ENCODE results near the gene HUS1. TPM values are rescaled to one million over a fixed set of nuclear protein-coding genes. Genes with fewer than 3 reads are reported as not detected.

The HUS1 gene
- total and polyA plus RNA-seq, 2 of the 13 experiments (the other 11 are each of a cell fraction or from before 2014, with no cell fraction given), result 14.8 to 16.9 TPM

DNA sequence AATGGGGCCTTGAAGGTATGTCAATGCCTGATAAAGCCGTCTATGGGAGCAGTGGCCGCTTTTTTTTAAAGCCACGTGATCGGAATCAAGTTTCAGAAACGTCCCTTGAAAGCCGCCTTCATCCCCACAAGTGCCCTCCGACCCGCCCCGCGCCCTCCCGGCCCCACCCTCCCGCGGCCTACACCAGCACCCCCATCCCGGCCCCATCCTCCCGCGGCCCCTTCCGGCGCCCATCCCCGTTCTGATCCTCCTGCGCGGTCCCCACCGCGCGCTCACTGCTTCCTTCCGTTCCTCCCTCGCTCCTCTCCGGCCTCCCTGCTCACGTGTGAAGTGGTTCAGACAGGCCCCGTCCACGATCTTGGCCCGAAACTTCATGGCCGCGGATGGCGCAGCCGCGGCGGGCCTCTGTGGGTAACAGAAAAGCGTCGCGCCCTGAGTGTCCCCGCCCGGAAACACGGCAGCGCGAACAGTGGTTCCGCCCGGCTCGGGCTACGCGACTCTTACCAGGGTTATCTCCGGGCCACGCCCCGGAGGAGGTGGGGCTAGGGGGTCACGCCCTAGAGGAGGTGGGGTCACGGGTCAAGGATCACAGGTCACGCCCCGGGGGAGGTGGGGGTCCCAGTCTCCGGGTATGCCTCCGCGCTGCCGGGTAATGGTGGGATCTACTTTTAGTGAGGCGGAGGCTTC lies at the start of gene HUS1 (continued):
- TF ChIP-seq STAG1 (CRISPR knock-in tag; IDR thresholded peaks at IDR 0.05) (no peak), ZNF354B (CRISPR knock-in tag; IDR thresholded peaks at IDR 0.05) (no peak), HOXA3 (CRISPR knock-in tag; IDR thresholded peaks at IDR 0.05) (peak; percentile 93), ZNF121 (CRISPR knock-in tag; IDR thresholded peaks at IDR 0.05) (no peak), EED (CRISPR knock-in tag; IDR thresholded peaks at IDR 0.05) (peak; percentile 80), SNAI1 (CRISPR knock-in tag; IDR thresholded peaks at IDR 0.05; ENCODE audit: borderline replicate concordance) (no peak), SMARCE1 (IDR thresholded peaks at IDR 0.05; ENCODE audit: borderline replicate concordance) (no peak), CHD2 (IDR thresholded peaks at IDR 0.05; ENCODE audit: low read depth, low read length) (peak; percentile 46; the same call in 1 of the 2 replicates), BORCS8-MEF2B (CRISPR knock-in tag; IDR thresholded peaks at IDR 0.05) (peak; percentile 74; the same call in 1 of the 2 replicates), ZNF274 (CRISPR knock-in tag; IDR thresholded peaks at IDR 0.05) (peak; percentile 90), FOSL2 (CRISPR knock-in tag; IDR thresholded peaks at IDR 0.05) (peak; percentile 76), ZNF773 (CRISPR knock-in tag; IDR thresholded peaks at IDR 0.05; ENCODE audit: borderline replicate concordance) (no peak; the same call in 1 of the 2 replicates), ZNF101 (CRISPR knock-in tag; IDR thresholded peaks at IDR 0.05; ENCODE audit: borderline replicate concordance, low read depth) (no peak)
- TF ChIP-seq, protein P1, sequence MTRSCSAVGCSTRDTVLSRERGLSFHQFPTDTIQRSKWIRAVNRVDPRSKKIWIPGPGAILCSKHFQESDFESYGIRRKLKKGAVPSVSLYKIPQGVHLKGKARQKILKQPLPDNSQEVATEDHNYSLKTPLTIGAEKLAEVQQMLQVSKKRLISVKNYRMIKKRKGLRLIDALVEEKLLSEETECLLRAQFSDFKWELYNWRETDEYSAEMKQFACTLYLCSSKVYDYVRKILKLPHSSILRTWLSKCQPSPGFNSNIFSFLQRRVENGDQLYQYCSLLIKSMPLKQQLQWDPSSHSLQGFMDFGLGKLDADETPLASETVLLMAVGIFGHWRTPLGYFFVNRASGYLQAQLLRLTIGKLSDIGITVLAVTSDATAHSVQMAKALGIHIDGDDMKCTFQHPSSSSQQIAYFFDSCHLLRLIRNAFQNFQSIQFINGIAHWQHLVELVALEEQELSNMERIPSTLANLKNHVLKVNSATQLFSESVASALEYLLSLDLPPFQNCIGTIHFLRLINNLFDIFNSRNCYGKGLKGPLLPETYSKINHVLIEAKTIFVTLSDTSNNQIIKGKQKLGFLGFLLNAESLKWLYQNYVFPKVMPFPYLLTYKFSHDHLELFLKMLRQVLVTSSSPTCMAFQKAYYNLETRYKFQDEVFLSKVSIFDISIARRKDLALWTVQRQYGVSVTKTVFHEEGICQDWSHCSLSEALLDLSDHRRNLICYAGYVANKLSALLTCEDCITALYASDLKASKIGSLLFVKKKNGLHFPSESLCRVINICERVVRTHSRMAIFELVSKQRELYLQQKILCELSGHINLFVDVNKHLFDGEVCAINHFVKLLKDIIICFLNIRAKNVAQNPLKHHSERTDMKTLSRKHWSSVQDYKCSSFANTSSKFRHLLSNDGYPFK (CRISPR knock-in tag; IDR thresholded peaks at IDR 0.05; ENCODE audit: borderline replicate concordance), result peak; percentile 89; the same call in 1 of the 2 replicates
- TF ChIP-seq, protein P2, sequence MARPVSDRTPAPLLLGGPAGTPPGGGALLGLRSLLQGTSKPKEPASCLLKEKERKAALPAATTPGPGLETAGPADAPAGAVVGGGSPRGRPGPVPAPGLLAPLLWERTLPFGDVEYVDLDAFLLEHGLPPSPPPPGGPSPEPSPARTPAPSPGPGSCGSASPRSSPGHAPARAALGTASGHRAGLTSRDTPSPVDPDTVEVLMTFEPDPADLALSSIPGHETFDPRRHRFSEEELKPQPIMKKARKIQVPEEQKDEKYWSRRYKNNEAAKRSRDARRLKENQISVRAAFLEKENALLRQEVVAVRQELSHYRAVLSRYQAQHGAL (CRISPR knock-in tag; IDR thresholded peaks at IDR 0.05; ENCODE audit: not compliant biosample characterization), result no peak
- TF ChIP-seq, protein P3, sequence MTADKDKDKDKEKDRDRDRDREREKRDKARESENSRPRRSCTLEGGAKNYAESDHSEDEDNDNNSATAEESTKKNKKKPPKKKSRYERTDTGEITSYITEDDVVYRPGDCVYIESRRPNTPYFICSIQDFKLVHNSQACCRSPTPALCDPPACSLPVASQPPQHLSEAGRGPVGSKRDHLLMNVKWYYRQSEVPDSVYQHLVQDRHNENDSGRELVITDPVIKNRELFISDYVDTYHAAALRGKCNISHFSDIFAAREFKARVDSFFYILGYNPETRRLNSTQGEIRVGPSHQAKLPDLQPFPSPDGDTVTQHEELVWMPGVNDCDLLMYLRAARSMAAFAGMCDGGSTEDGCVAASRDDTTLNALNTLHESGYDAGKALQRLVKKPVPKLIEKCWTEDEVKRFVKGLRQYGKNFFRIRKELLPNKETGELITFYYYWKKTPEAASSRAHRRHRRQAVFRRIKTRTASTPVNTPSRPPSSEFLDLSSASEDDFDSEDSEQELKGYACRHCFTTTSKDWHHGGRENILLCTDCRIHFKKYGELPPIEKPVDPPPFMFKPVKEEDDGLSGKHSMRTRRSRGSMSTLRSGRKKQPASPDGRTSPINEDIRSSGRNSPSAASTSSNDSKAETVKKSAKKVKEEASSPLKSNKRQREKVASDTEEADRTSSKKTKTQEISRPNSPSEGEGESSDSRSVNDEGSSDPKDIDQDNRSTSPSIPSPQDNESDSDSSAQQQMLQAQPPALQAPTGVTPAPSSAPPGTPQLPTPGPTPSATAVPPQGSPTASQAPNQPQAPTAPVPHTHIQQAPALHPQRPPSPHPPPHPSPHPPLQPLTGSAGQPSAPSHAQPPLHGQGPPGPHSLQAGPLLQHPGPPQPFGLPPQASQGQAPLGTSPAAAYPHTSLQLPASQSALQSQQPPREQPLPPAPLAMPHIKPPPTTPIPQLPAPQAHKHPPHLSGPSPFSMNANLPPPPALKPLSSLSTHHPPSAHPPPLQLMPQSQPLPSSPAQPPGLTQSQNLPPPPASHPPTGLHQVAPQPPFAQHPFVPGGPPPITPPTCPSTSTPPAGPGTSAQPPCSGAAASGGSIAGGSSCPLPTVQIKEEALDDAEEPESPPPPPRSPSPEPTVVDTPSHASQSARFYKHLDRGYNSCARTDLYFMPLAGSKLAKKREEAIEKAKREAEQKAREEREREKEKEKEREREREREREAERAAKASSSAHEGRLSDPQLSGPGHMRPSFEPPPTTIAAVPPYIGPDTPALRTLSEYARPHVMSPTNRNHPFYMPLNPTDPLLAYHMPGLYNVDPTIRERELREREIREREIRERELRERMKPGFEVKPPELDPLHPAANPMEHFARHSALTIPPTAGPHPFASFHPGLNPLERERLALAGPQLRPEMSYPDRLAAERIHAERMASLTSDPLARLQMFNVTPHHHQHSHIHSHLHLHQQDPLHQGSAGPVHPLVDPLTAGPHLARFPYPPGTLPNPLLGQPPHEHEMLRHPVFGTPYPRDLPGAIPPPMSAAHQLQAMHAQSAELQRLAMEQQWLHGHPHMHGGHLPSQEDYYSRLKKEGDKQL (CRISPR knock-in tag; IDR thresholded peaks at IDR 0.05; ENCODE audit: low read depth), result peak; percentile 51; the same call in 1 of the 2 replicates
